ENCODE results near the gene COPZ1. TPM values are rescaled to one million over a fixed set of nuclear protein-coding genes. Genes with fewer than 3 reads are reported as not detected.
A peak's percentile ranks its signal among the peaks of the same experiment; 100 is the strongest.

Gene COPZ1
- total RNA-seq, 1 donor from 2014 or later: 173 TPM

- Mint-ChIP-seq H3K27ac (no peak overlapping the region), H3K4me1 (ENCODE audit: low read depth) (peaks cover 26% of the 10 kb centered on the region), H3K4me3 (ENCODE audit: low read depth) (peak overlapping the region; percentile 85), H3K36me3 (ENCODE audit: insufficient read depth) (peaks cover 6% of the 10 kb centered on the region), H3K27me3 (peaks cover 7% of the 10 kb centered on the region), H3K9me3 (ENCODE audit: low read depth) (no peaks in the 10 kb centered on the region)
- no peak for TF ChIP-seq CTCF (IDR thresholded peaks at IDR 0.05; ENCODE audit: unreplicated experiment)
- no peak for DNase-seq (ENCODE audit: low spot score, unreplicated experiment)
Observed at GRCh38 chr12:54390176-54390667, 65.3 kb downstream of the COPZ1 start.

- H3K4me3 Mint-ChIP-seq (ENCODE audit: low read depth): peak overlapping the region; percentile 85
- no peak overlapping the region for H3K27ac Mint-ChIP-seq
- DNase-seq (ENCODE audit: low spot score, unreplicated experiment): peak; percentile 49
- H3K36me3 Mint-ChIP-seq (ENCODE audit: insufficient read depth): peaks cover 6% of the 10 kb centered on the region
- no peaks in the 10 kb centered on the region for H3K9me3 Mint-ChIP-seq (ENCODE audit: low read depth)
- peaks cover 7% of the 10 kb centered on the region for H3K27me3 Mint-ChIP-seq
- peak; percentile 42 for TF ChIP-seq CTCF (IDR thresholded peaks at IDR 0.05; ENCODE audit: unreplicated experiment)
- H3K4me1 Mint-ChIP-seq (ENCODE audit: low read depth): peaks cover 24% of the 10 kb centered on the region
Observed at GRCh38 chr12:54390668-54391551, 66.0 kb downstream of the COPZ1 start.

GRCh38 chr12:54392485-54393206 lies 67.7 kb downstream of the COPZ1 start:
- peak overlapping the region; percentile 25 for H3K27ac Mint-ChIP-seq
- H3K27me3 Mint-ChIP-seq: peaks cover 4% of the 10 kb centered on the region
- H3K4me3 Mint-ChIP-seq (ENCODE audit: low read depth): peak overlapping the region; percentile 71
- DNase-seq (ENCODE audit: low spot score, unreplicated experiment): no peak
- no peaks in the 10 kb centered on the region for H3K9me3 Mint-ChIP-seq (ENCODE audit: low read depth)
- H3K36me3 Mint-ChIP-seq (ENCODE audit: insufficient read depth): peaks cover 10% of the 10 kb centered on the region
- no peak for TF ChIP-seq CTCF (IDR thresholded peaks at IDR 0.05; ENCODE audit: unreplicated experiment)
- H3K4me1 Mint-ChIP-seq (ENCODE audit: low read depth): peaks cover 14% of the 10 kb centered on the region

- peaks cover 11% of the 10 kb centered on the region for H3K4me1 Mint-ChIP-seq (ENCODE audit: low read depth)
- H3K27ac Mint-ChIP-seq: no peak overlapping the region
- H3K9me3 Mint-ChIP-seq (ENCODE audit: low read depth): no peaks in the 10 kb centered on the region
- peaks cover 10% of the 10 kb centered on the region for H3K36me3 Mint-ChIP-seq (ENCODE audit: insufficient read depth)
- no peak for DNase-seq (ENCODE audit: low spot score, unreplicated experiment)
- no peak overlapping the region for H3K4me3 Mint-ChIP-seq (ENCODE audit: low read depth)
- TF ChIP-seq CTCF (IDR thresholded peaks at IDR 0.05; ENCODE audit: unreplicated experiment): no peak
- H3K27me3 Mint-ChIP-seq: peaks cover 4% of the 10 kb centered on the region
Observed at GRCh38 chr12:54393207-54393609, 68.3 kb downstream of the COPZ1 start.

- peak overlapping the region; percentile 21 for H3K27ac Mint-ChIP-seq
- peaks cover 9% of the 10 kb centered on the region for H3K4me1 Mint-ChIP-seq (ENCODE audit: low read depth)
- DNase-seq (ENCODE audit: low spot score, unreplicated experiment): no peak
- H3K4me3 Mint-ChIP-seq (ENCODE audit: low read depth): no peak overlapping the region
- peaks cover 4% of the 10 kb centered on the region for H3K27me3 Mint-ChIP-seq
- H3K9me3 Mint-ChIP-seq (ENCODE audit: low read depth): no peaks in the 10 kb centered on the region
- no peak for TF ChIP-seq CTCF (IDR thresholded peaks at IDR 0.05; ENCODE audit: unreplicated experiment)
- peaks cover 10% of the 10 kb centered on the region for H3K36me3 Mint-ChIP-seq (ENCODE audit: insufficient read depth)
Observed at GRCh38 chr12:54393743-54394142, 68.8 kb downstream of the COPZ1 start.

Measured in progenitor cell of endocrine pancreas (in vitro differentiated cells).